Measurements from ENCODE around the gene ITLN2.
"Not testable (repeated sequence)": the region's sequence is repeated elsewhere in the genome, so short reads cannot be mapped to it uniquely, and the experiment has no call there.

ITLN2 gene

GRCh38 chr1:160954158-160955104 is at the start of gene ITLN2:
TSS of gene ITLN2 (minus strand) at chr1:160954809. CDS start at chr1:160954741, 68 bp downstream.
- no peak for DNase-seq (ENCODE audit: low read depth in 1 of 2, low spot score in 1 of 2)

GRCh38 chr1:161001525-161001924 is 46.9 kb upstream of the ITLN2 start:
- DNase-seq (ENCODE audit: low read depth in 1 of 2, low spot score in 1 of 2), result no peak

GRCh38 chr1:161000736-161001480 is 46.3 kb upstream of the ITLN2 start:
- DNase-seq (ENCODE audit: low read depth in 1 of 2, low spot score in 1 of 2), result no peak

DNA sequence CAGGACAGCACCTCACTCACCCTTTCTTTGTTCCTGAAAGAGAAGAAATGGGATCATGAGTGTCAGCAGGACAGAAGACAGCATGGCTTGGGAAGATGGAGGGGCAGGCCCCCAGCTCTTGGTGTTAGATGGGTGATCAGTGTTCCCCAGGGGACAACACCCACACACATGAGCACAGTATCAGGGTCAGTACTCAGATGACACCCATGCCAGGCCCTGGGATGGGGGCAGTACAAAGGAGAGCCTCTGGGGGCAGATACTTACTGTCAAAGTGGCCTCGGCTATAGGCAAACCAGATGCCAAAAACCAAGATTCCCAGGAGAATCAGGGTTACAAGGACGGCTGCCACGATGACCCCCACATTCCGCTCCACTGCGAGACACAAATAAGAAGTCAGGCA is 44.8 kb upstream of the ITLN2 start:
- no peak for DNase-seq (ENCODE audit: low read depth in 1 of 2, low spot score in 1 of 2)

DNA sequence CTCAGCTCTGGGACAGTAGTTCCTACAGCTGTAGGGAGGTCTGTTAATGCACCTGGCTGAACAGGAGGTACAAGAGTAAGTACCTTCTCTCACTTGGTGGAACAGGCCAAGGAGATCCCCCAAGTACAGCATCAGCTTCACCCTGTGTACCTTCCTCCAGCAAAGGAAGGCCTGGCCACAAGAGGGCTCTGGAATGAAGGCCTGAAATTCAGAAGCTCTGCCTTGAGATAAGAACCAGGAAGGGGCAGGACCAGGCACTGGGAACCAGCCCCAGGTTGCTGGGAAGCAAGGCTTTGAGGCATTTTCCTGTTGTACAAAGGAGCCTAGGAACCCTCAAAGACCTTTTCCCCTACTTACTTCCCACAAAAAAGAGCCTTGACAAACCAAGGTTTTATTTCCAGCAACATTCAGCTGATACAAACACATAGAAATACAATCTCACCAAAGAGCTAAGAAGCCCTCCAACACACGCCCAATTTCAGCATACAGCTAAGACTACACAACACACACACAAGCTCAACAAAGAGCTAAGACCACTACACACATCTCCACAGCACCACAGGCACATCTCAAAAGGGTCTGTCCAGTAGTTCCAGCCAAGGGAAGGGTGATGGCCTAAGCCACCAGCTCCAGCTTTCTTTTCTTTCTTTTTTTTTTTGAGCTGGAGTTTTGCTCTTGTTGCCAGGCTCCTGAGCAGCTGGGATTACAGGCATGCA is 42.9 kb upstream of the ITLN2 start:
- DNase-seq (ENCODE audit: low read depth in 1 of 2, low spot score in 1 of 2), result peak; percentile 12 to 26

- DNase-seq (ENCODE audit: low read depth in 1 of 2, low spot score in 1 of 2), result no peak
Measured at GRCh38 chr1:160996178-160996577, 41.6 kb upstream of the ITLN2 start.

GRCh38 chr1:160993544-160994193 is 39.1 kb upstream of the ITLN2 start:
- DNase-seq (ENCODE audit: low read depth in 1 of 2, low spot score in 1 of 2), result no peak

DNA sequence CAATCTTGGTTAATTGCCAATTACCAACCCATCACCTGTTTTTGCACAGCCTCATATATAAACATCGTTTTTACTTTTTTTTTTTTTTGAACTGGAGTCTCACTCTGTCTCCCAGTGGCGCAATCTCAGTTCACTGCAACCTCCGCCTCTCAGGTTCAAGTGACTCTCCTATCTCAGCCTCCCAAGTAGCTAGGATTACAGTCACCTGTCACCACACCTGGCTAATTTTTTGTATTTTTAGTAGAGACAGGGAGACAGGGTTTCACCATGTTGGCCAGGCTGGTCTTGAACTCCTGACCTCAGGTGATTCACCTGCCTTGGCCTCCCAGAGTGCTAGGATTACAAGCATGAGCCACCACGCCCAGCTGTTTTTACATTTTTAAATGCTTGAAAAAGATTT is 37.4 kb upstream of the ITLN2 start:
- not testable (repeated sequence) for DNase-seq (ENCODE audit: low read depth in 1 of 2, low spot score in 1 of 2)

- no peak for DNase-seq (ENCODE audit: low read depth in 1 of 2, low spot score in 1 of 2)
Measured at GRCh38 chr1:160987359-160988050, 32.9 kb upstream of the ITLN2 start.

- DNase-seq (ENCODE audit: low read depth in 1 of 2, low spot score in 1 of 2), result no peak
Measured at GRCh38 chr1:160985723-160986122, 31.1 kb upstream of the ITLN2 start.

DNA sequence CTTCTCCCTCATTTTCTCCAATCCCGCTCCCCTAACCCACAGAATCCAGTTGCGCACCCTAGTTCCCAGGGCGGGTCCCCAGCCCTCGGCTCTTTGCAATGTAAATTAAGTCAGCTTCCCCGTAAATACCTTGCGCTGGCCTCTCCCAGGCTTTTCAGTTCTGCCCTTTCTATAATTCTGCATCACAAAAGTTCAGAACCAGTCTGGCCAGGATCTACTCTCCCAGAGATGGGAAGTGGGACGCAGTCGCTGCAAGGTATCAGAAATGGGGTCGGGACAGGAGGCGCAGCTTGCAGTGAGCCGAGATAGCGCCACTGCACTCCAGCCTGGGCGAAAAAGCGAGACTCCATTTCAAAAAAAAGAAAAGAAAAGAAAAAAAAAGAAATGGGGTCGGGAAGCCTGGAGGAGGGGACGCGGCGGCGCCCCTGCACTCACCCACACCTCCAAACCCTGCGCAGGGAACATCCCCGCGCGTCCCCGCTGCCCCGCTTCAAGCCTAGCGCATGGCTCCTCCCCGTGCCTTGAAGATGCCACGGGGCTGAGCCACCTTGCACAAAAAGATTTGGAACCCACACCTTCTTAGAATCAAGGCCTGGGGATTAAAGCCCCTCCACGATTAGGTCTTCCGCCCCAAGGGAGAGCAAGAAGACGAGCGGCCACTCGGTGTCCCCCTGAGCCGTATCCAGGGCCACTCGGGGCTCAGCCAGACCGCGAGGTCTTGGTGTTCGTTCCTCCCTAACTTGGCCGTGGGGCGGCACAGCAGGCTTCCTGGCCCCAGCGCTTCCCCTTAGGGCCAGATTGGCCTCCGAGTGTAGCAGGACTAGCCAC is 27.2 kb upstream of the ITLN2 start:
- DNase-seq (ENCODE audit: low read depth in 1 of 2, low spot score in 1 of 2), result no peak

GRCh38 chr1:160979286-160979685 is 24.7 kb upstream of the ITLN2 start:
- no peak for DNase-seq (ENCODE audit: low read depth in 1 of 2, low spot score in 1 of 2)

DNA sequence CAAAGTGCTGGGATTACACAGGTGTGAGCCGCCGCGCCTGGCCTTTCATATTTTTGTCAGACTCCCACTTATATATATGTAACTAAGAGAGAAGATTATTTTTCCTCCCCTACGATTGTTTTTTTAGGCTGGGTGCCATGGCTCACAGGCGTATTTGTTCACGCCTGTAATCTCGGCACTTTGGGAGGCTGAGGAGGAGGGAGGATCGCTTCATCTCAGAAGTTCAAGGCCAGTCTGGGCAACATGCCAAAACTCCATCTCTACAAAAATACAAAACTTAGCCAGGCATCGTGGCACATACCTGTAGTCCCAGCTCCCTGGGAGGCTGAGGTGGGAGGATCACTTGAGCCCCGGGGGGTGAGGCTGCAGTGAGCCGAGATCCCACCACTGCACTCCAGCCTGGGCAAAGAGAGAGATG is 23.9 kb upstream of the ITLN2 start:
- DNase-seq (ENCODE audit: low read depth in 1 of 2, low spot score in 1 of 2), result no peak

GRCh38 chr1:160975026-160975425 is 20.4 kb upstream of the ITLN2 start:
- no peak for DNase-seq (ENCODE audit: low read depth in 1 of 2, low spot score in 1 of 2)

DNA sequence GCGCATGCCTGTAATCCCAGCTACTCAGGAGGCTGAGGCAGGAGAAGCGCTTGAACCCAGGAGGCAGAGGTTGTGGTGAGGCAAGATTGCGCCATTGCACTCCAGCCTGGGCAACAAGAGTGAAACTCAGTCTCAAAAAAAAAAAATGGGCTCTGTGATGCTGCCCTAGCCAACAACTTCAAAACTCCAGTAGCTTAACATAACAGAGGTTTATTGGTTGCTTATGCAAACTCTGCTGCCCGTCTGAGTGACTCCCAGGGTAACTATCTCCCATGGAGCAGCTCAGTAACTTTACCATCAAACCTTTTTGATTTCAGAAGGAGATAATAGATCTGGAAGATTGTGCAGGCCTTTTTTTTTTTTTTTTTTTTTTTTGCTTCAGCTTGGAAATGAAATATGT is 18.9 kb upstream of the ITLN2 start:
- DNase-seq (ENCODE audit: low read depth in 1 of 2, low spot score in 1 of 2), result no peak

GRCh38 chr1:160972939-160973338 is 18.3 kb upstream of the ITLN2 start:
- no peak for DNase-seq (ENCODE audit: low read depth in 1 of 2, low spot score in 1 of 2)

DNA sequence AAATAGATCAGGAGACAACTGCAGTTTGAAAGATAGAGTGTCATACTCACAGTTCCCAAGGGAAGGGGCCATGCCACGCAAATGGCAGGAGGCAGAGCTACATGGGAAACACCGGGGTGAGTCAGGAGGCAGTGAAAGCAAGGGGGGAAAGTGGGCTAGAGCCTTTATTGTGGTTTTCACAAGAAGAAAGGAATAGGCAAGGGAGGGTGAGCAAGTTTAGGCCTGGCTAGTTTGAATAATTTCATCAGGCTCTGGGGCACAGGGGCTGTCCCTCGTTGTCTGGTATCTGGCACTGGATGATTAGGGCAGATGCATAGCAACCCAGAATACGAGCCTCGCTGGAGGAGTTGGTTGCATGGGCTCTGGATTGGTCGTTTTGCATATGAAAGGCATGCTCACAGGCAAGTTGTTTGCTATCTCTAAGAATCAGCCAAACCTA is 17.0 kb upstream of the ITLN2 start:
- no peak for DNase-seq (ENCODE audit: low read depth in 1 of 2, low spot score in 1 of 2)

DNA sequence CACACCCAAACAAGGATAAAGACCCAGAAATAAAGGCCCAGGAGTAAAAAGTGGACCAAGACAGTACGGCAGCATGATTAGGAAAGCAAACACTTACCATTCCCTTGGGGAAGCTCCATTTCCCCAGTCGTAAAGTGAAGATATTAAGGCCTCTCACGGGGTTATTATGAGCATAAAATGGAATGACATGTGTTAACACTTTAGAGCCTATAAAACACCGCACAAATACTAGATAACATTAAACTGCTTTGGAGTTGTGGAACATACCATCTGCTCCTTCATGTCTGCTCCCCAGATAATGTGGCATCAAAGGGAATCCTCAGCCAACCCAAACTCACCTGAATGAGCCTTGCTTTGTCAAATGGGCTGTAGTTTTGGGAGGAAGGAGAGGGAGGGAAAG is 8.9 kb upstream of the ITLN2 start:
- no peak for DNase-seq (ENCODE audit: low read depth in 1 of 2, low spot score in 1 of 2)

- DNase-seq (ENCODE audit: low read depth in 1 of 2, low spot score in 1 of 2), result no peak
Measured at GRCh38 chr1:160961419-160961818, 6.8 kb upstream of the ITLN2 start.

- no peak for DNase-seq (ENCODE audit: low read depth in 1 of 2, low spot score in 1 of 2)
Measured at GRCh38 chr1:160956966-160957365, 2.4 kb upstream of the ITLN2 start.
